COLO668 (cell line): ENCODE results near the gene FCN2.

ENCODE experiments used
- DNase-seq: peaks from one replicate; lab custom pipeline; 2025; ENCODE audit not compliant: unreplicated experiment; lab: John Stamatoyannopoulos, UW

The FCN2 gene

GRCh38 chr9:134887686-134888602, 7.3 kb downstream of the FCN2 start:
- no peak for DNase-seq

- no peak for DNase-seq
These were observed 8.1 kb downstream of the FCN2 start for GRCh38 chr9:134888603-134889190.

GRCh38 chr9:134889386-134890154, 9.0 kb downstream of the FCN2 start:
- DNase-seq: no peak

GRCh38 chr9:134890155-134890495, 9.5 kb downstream of the FCN2 start:
- DNase-seq: no peak

GRCh38 chr9:134891053-134891452, 10.4 kb downstream of the FCN2 start:
- DNase-seq: no peak

GRCh38 chr9:134891713-134892112, 11.1 kb downstream of the FCN2 start:
- DNase-seq: no peak

GRCh38 chr9:134892221-134892620, 11.6 kb downstream of the FCN2 start:
- no peak for DNase-seq

- no peak for DNase-seq
These were observed 12.3 kb downstream of the FCN2 start for GRCh38 chr9:134892820-134893420.

- no peak for DNase-seq
These were observed 13.7 kb downstream of the FCN2 start for GRCh38 chr9:134894136-134894860.

- DNase-seq: no peak
These were observed 14.5 kb downstream of the FCN2 start for GRCh38 chr9:134895097-134895496.

- no peak for DNase-seq
These were observed 14.9 kb downstream of the FCN2 start for GRCh38 chr9:134895567-134895907.

GRCh38 chr9:134895908-134896833, 15.6 kb downstream of the FCN2 start:
- DNase-seq: no peak

- no peak for DNase-seq
These were observed 16.4 kb downstream of the FCN2 start for GRCh38 chr9:134896834-134897583.

- no peak for DNase-seq
These were observed 17.1 kb downstream of the FCN2 start for GRCh38 chr9:134897584-134898170.

GRCh38 chr9:134898319-134898718, 17.7 kb downstream of the FCN2 start:
- no peak for DNase-seq

- DNase-seq: no peak
These were observed 18.6 kb downstream of the FCN2 start for GRCh38 chr9:134899168-134899567.

- no peak for DNase-seq
These were observed 19.2 kb downstream of the FCN2 start for GRCh38 chr9:134899818-134900217.

- no peak for DNase-seq
These were observed 22.3 kb downstream of the FCN2 start for GRCh38 chr9:134902936-134903335.
